ENCODE results near the gene MVB12B.

GRCh38 chr9:126479515-126479914 is 152.9 kb downstream of the MVB12B start:
- TF ChIP-seq CTCF (IDR thresholded peaks at IDR 0.05; ENCODE audit: poor library complexity, severe bottlenecking) (no peak), SMC3 (conservative IDR thresholded peaks at IDR 0.05; ENCODE audit: poor library complexity) (no peak), RAD21 (conservative IDR thresholded peaks at IDR 0.05) (no peak), EZH2 (IDR thresholded peaks at IDR 0.05; ENCODE audit: borderline replicate concordance, insufficient read depth, low read length, poor library complexity, severe bottlenecking) (no peak), TAF1 (IDR thresholded peaks at IDR 0.05; ENCODE audit: low read depth) (no peak)
